ENCODE results near the gene EBF3.

GRCh38 chr10:129832573-129833467 lies 131.3 kb downstream of the EBF3 start:
- TF ChIP-seq FOXP2 (optimal IDR thresholded peaks at IDR 0.05; ENCODE audit: borderline replicate concordance, extremely low read depth, extremely low read length, insufficient read depth) (no peak), POLR2AphosphoS5 (IDR thresholded peaks at IDR 0.05; ENCODE audit: low read depth, low read length) (no peak)

All from PFSK-1 (cell line).